WTC11 (cell line): ENCODE data around the gene TMEM52. TPM values are rescaled to one million over a fixed set of nuclear protein-coding genes. Genes with fewer than 3 reads are reported as not detected.
A peak's percentile ranks its signal among the peaks of the same experiment; 100 is the strongest.

Experiments used
- KAT7 ChIP-seq: sonication (generic); formaldehyde crosslinking; IDR thresholded peaks from 2 replicates; pipeline ENCODE4 v1.8.1; 2023; ENCODE audit warnings: missing genetic modification reagents, mild to moderate bottlenecking, borderline replicate concordance
- MYBL2 ChIP-seq: sonication (generic); formaldehyde crosslinking; IDR thresholded peaks from 2 replicates; pipeline ENCODE4 v1.8.1; 2023; ENCODE audit warnings: mild to moderate bottlenecking, moderate library complexity, missing genetic modification reagents
- OVOL2 ChIP-seq: fragments of 250-450 bp; sonication (Bioruptor Pico); IDR thresholded peaks from 2 replicates; pipeline ENCODE4 v1.9.0; 2021; ENCODE audit warnings: mild to moderate bottlenecking, borderline replicate concordance
- TCF7 ChIP-seq: sonication (generic); formaldehyde crosslinking; IDR thresholded peaks from 2 replicates; pipeline ENCODE4 v1.8.0; 2022; ENCODE audit warnings: mild to moderate bottlenecking, low read depth, missing genetic modification reagents, moderate library complexity
- TEAD4 ChIP-seq: sonication (generic); formaldehyde crosslinking; IDR thresholded peaks from 2 replicates; pipeline ENCODE4 v1.8.0; 2022; ENCODE audit warnings: mild to moderate bottlenecking, missing genetic modification reagents
- TP53 ChIP-seq: sonication (generic); formaldehyde crosslinking; IDR thresholded peaks from 2 replicates; pipeline ENCODE4 v1.8.1; 2023; ENCODE audit warnings: mild to moderate bottlenecking, missing genetic modification reagents
- ZNF121 ChIP-seq: sonication (generic); formaldehyde crosslinking; IDR thresholded peaks from 2 replicates; pipeline ENCODE4 v1.8.0; 2023; ENCODE audit warnings: missing genetic modification reagents
- ZNF232 ChIP-seq: sonication (generic); formaldehyde crosslinking; IDR thresholded peaks from 2 replicates; pipeline ENCODE4 v1.8.0; 2022; ENCODE audit warnings: mild to moderate bottlenecking, missing genetic modification reagents
- ZNF396 ChIP-seq: fragments of 250-450 bp; sonication (Bioruptor Pico); IDR thresholded peaks from 2 replicates; pipeline ENCODE4 v1.8.0; 2021; ENCODE audit warnings: mild to moderate bottlenecking, moderate library complexity, borderline replicate concordance
- ZNF416 ChIP-seq: fragments of 250-450 bp; sonication (Bioruptor Pico); IDR thresholded peaks from 2 replicates; pipeline ENCODE4 v1.9.0; 2021; ENCODE audit warnings: mild to moderate bottlenecking, inconsistent platforms
- total RNA-seq: library from RNA; stranded (reverse); gene quantifications from 3 replicates; pipeline ENCODE4 v1.2.3, GENCODE V29; 2021
- TF ChIP-seq, protein P1 (sequence below): fragments of 250-450 bp; sonication (Bioruptor Pico); IDR thresholded peaks from 2 replicates; pipeline ENCODE4 v1.9.0; 2021; ENCODE audit warnings: mild to moderate bottlenecking, borderline replicate concordance
- TF ChIP-seq, protein P2 (sequence below): sonication (generic); formaldehyde crosslinking; IDR thresholded peaks from 2 replicates; pipeline ENCODE4 v1.8.0; 2022; ENCODE audit warnings: mild to moderate bottlenecking, missing genetic modification reagents
- TF ChIP-seq, protein P3 (sequence below): sonication (generic); formaldehyde crosslinking; IDR thresholded peaks from 2 replicates; pipeline ENCODE4 v1.8.1; 2023; ENCODE audit warnings: mild to moderate bottlenecking, missing genetic modification reagents, moderate library complexity
- TF ChIP-seq, protein P4 (sequence below): sonication (generic); formaldehyde crosslinking; IDR thresholded peaks from 2 replicates; pipeline ENCODE4 v1.8.1; 2023; ENCODE audit warnings: mild to moderate bottlenecking, missing genetic modification reagents
- TF ChIP-seq, protein P5 (sequence below): sonication (generic); formaldehyde crosslinking; IDR thresholded peaks from 2 replicates; pipeline ENCODE4 v1.8.0; 2023; ENCODE audit warnings: missing genetic modification reagents
- TF ChIP-seq, protein P6 (sequence below): sonication (generic); formaldehyde crosslinking; IDR thresholded peaks from 2 replicates; pipeline ENCODE4 v1.8.0; 2022; ENCODE audit warnings: mild to moderate bottlenecking, missing genetic modification reagents
- TF ChIP-seq, protein P7 (sequence below): sonication (generic); formaldehyde crosslinking; IDR thresholded peaks from 2 replicates; pipeline ENCODE4 v1.8.1; 2023; ENCODE audit warnings: mild to moderate bottlenecking, missing genetic modification reagents
- TF ChIP-seq, protein P8 (sequence below): sonication (generic); formaldehyde crosslinking; IDR thresholded peaks from 2 replicates; pipeline ENCODE4 v1.8.1; 2022; ENCODE audit warnings: missing genetic modification reagents, borderline replicate concordance

TMEM52 gene
- total RNA-seq, 1 experiment from 2014 or later = 21.9 TPM

DNA sequence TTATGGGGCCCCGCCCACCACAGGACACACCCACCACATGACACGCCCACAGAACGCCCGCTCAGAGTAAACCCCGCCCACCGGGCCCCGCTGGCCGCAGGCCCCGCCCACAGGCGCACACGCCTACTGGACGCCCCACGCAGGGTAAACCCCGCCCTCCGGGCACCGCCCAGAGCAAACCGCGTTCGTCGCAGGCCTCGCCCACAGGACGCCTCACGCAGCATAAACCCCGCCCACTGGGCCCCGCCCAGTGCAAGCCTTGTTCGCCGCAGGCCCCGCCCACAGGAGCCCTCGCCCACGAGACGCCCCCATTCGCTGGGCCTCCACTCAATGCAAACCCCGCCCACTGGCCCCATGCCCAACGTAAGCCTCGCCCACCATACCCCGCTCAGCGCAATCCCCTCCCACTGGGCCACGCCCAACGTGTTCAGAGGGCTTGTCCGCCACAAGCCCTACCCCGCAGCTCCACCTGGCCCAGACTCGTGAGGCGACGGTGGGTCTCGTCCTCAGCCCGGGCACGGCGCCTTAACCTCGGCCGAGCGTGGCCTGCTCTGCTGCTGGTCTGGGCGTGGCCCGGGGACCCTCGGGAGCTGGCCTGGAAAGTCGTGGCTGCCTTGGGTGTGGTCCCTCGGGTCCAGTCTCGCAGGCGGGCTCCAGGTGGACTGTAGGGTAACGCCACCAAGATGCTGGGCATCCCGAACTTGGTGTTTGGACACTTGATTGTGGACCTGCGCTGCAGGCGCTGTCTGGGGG is 401 bp upstream of the TMEM52 start (continued):
- TF ChIP-seq, protein P1, sequence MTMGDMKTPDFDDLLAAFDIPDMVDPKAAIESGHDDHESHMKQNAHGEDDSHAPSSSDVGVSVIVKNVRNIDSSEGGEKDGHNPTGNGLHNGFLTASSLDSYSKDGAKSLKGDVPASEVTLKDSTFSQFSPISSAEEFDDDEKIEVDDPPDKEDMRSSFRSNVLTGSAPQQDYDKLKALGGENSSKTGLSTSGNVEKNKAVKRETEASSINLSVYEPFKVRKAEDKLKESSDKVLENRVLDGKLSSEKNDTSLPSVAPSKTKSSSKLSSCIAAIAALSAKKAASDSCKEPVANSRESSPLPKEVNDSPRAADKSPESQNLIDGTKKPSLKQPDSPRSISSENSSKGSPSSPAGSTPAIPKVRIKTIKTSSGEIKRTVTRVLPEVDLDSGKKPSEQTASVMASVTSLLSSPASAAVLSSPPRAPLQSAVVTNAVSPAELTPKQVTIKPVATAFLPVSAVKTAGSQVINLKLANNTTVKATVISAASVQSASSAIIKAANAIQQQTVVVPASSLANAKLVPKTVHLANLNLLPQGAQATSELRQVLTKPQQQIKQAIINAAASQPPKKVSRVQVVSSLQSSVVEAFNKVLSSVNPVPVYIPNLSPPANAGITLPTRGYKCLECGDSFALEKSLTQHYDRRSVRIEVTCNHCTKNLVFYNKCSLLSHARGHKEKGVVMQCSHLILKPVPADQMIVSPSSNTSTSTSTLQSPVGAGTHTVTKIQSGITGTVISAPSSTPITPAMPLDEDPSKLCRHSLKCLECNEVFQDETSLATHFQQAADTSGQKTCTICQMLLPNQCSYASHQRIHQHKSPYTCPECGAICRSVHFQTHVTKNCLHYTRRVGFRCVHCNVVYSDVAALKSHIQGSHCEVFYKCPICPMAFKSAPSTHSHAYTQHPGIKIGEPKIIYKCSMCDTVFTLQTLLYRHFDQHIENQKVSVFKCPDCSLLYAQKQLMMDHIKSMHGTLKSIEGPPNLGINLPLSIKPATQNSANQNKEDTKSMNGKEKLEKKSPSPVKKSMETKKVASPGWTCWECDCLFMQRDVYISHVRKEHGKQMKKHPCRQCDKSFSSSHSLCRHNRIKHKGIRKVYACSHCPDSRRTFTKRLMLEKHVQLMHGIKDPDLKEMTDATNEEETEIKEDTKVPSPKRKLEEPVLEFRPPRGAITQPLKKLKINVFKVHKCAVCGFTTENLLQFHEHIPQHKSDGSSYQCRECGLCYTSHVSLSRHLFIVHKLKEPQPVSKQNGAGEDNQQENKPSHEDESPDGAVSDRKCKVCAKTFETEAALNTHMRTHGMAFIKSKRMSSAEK (CRISPR knock-in tag) = no peak
- TF ChIP-seq ZNF121 (CRISPR knock-in tag) = no peak
- TF ChIP-seq, protein P2, sequence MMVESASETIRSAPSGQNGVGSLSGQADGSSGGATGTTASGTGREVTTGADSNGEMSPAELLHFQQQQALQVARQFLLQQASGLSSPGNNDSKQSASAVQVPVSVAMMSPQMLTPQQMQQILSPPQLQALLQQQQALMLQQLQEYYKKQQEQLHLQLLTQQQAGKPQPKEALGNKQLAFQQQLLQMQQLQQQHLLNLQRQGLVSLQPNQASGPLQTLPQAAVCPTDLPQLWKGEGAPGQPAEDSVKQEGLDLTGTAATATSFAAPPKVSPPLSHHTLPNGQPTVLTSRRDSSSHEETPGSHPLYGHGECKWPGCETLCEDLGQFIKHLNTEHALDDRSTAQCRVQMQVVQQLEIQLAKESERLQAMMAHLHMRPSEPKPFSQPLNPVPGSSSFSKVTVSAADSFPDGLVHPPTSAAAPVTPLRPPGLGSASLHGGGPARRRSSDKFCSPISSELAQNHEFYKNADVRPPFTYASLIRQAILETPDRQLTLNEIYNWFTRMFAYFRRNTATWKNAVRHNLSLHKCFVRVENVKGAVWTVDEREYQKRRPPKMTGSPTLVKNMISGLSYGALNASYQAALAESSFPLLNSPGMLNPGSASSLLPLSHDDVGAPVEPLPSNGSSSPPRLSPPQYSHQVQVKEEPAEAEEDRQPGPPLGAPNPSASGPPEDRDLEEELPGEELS (CRISPR knock-in tag) = no peak; the same call in 1 of the 2 replicates
- TF ChIP-seq TCF7 (CRISPR knock-in tag) = 0 out of 2 replicates have a peak, but pooled peaks have one; percentile 24
- TF ChIP-seq, protein P3, sequence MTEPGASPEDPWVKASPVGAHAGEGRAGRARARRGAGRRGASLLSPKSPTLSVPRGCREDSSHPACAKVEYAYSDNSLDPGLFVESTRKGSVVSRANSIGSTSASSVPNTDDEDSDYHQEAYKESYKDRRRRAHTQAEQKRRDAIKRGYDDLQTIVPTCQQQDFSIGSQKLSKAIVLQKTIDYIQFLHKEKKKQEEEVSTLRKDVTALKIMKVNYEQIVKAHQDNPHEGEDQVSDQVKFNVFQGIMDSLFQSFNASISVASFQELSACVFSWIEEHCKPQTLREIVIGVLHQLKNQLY (CRISPR knock-in tag) = no peak
- TF ChIP-seq TP53 (CRISPR knock-in tag) = no peak
- TF ChIP-seq, protein P4, sequence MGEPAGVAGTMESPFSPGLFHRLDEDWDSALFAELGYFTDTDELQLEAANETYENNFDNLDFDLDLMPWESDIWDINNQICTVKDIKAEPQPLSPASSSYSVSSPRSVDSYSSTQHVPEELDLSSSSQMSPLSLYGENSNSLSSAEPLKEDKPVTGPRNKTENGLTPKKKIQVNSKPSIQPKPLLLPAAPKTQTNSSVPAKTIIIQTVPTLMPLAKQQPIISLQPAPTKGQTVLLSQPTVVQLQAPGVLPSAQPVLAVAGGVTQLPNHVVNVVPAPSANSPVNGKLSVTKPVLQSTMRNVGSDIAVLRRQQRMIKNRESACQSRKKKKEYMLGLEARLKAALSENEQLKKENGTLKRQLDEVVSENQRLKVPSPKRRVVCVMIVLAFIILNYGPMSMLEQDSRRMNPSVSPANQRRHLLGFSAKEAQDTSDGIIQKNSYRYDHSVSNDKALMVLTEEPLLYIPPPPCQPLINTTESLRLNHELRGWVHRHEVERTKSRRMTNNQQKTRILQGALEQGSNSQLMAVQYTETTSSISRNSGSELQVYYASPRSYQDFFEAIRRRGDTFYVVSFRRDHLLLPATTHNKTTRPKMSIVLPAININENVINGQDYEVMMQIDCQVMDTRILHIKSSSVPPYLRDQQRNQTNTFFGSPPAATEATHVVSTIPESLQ (CRISPR knock-in tag) = no peak
- TF ChIP-seq, protein P5, sequence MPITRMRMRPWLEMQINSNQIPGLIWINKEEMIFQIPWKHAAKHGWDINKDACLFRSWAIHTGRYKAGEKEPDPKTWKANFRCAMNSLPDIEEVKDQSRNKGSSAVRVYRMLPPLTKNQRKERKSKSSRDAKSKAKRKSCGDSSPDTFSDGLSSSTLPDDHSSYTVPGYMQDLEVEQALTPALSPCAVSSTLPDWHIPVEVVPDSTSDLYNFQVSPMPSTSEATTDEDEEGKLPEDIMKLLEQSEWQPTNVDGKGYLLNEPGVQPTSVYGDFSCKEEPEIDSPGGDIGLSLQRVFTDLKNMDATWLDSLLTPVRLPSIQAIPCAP = no peak
- 0 out of 2 replicates have a peak, but pooled peaks have one; percentile 27 for TF ChIP-seq ZNF232
- TF ChIP-seq MYBL2 (CRISPR knock-in tag) = peak; percentile 41
- TF ChIP-seq ZNF416 (CRISPR knock-in tag) = no peak
- no peak for TF ChIP-seq OVOL2
- TF ChIP-seq, protein P6, sequence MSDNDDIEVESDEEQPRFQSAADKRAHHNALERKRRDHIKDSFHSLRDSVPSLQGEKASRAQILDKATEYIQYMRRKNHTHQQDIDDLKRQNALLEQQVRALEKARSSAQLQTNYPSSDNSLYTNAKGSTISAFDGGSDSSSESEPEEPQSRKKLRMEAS (CRISPR knock-in tag) = peak; percentile 87
- TF ChIP-seq, protein P7, sequence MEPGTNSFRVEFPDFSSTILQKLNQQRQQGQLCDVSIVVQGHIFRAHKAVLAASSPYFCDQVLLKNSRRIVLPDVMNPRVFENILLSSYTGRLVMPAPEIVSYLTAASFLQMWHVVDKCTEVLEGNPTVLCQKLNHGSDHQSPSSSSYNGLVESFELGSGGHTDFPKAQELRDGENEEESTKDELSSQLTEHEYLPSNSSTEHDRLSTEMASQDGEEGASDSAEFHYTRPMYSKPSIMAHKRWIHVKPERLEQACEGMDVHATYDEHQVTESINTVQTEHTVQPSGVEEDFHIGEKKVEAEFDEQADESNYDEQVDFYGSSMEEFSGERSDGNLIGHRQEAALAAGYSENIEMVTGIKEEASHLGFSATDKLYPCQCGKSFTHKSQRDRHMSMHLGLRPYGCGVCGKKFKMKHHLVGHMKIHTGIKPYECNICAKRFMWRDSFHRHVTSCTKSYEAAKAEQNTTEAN (CRISPR knock-in tag) = peak; percentile 39; the same call in 1 of the 2 replicates
- TF ChIP-seq, protein P8, sequence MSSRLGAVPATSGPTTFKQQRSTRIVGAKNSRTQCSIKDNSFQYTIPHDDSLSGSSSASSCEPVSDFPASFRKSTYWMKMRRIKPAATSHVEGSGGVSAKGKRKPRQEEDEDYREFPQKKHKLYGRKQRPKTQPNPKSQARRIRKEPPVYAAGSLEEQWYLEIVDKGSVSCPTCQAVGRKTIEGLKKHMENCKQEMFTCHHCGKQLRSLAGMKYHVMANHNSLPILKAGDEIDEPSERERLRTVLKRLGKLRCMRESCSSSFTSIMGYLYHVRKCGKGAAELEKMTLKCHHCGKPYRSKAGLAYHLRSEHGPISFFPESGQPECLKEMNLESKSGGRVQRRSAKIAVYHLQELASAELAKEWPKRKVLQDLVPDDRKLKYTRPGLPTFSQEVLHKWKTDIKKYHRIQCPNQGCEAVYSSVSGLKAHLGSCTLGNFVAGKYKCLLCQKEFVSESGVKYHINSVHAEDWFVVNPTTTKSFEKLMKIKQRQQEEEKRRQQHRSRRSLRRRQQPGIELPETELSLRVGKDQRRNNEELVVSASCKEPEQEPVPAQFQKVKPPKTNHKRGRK (CRISPR knock-in tag) = no peak
- TF ChIP-seq ZNF396 = no peak
- TF ChIP-seq TEAD4 = no peak
- TF ChIP-seq KAT7 (CRISPR knock-in tag) = no peak
